H1 (cell line): Measurements from ENCODE around the gene CHD6. TPM values are rescaled to one million over a fixed set of nuclear protein-coding genes. Genes with fewer than 3 reads are reported as not detected.

Experiments
- CTCF ChIA-PET: fragments of 300-600 bp; sonication (Branson Sonifier 250); formaldehyde crosslinking; loops from one replicate; lab custom pipeline; 2021; ENCODE audit not compliant: partially characterized antibody; lab: Charles Lee
- POLR2A ChIA-PET: fragments of 300-600 bp; sonication (Branson Sonifier 250); formaldehyde crosslinking; loops from one replicate; lab custom pipeline; 2021; ENCODE audit warnings: inconsistent platforms; ENCODE audit not compliant: partially characterized antibody; lab: Charles Lee
- DNase-seq, 2 experiments: peaks; one replicate each; pipeline versions ENCODE4 v3.0.0 to v3.0.0-alpha.2; 2010 to 2022; ENCODE audit warnings: low spot score in 2 of 2, low read depth in 1 of 2, mixed read lengths in 1 of 2
- FAIRE-seq: peaks from 2 replicates; lab custom pipeline; 2011; peaks lifted over from hg19 to GRCh38; lab: Jason Lieb, UNC
- H2AFZ ChIP-seq: 2 replicates; pipeline ENCODE4 v1.8.1; 2012; ENCODE audit warnings: low read length, inconsistent platforms
- H2AK5ac ChIP-seq: 2 replicates; pipeline ENCODE4 v1.6.1; 2013; ENCODE audit warnings: low read depth, low read length
- H2BK120ac ChIP-seq: replicated peaks from 2 replicates; pipeline ENCODE3; 2013; ENCODE audit warnings: low read depth, low read length, inconsistent platforms
- H2BK12ac ChIP-seq: 2 replicates; pipeline ENCODE4 v1.6.1; 2013; ENCODE audit warnings: low read depth, low read length
- H2BK15ac ChIP-seq: 2 replicates; pipeline ENCODE4 v1.6.1; 2013; ENCODE audit warnings: low read length
- H2BK20ac ChIP-seq: 2 replicates; pipeline ENCODE4 v1.6.1; 2013; ENCODE audit warnings: low read length
- H2BK5ac ChIP-seq: 2 replicates; pipeline ENCODE4 v1.6.1; 2013; ENCODE audit warnings: low read depth, low read length
- H3K14ac ChIP-seq: 2 replicates; pipeline ENCODE4 v1.6.1; 2013; ENCODE audit warnings: inconsistent platforms; ENCODE audit not compliant: insufficient read length
- H3K18ac ChIP-seq: 2 replicates; pipeline ENCODE4 v1.6.1; 2013; ENCODE audit warnings: low read length; ENCODE audit errors: extremely low read depth
- H3K23ac ChIP-seq: 2 replicates; pipeline ENCODE4 v1.6.1; 2013; ENCODE audit warnings: inconsistent platforms; ENCODE audit not compliant: insufficient read length
- H3K23me2 ChIP-seq: 2 replicates; pipeline ENCODE4 v1.6.1; 2013; ENCODE audit warnings: low read depth, low read length
- H3K27ac ChIP-seq: 2 replicates; pipeline ENCODE4 v1.6.1; 2011; ENCODE audit warnings: low read depth, low read length, inconsistent platforms
- H3K27me3 ChIP-seq, 4 experiments: replicated peaks in 1 of 4; 1 replicate in 1 of 4; 2 replicates in 3 of 4; pipeline versions ENCODE4 v1.6.1 to v1.8.1; 2011 to 2013; ENCODE audit warnings: low read length in 3 of 4, mild to moderate bottlenecking in 3 of 4, inconsistent platforms in 2 of 4, mixed read lengths in 2 of 4, moderate library complexity in 1 of 4; ENCODE audit not compliant: control insufficient read depth in 3 of 4, insufficient read depth in 3 of 4; ENCODE audit errors: extremely low read depth in 1 of 4
- H3K36me3 ChIP-seq, 4 experiments: 2 replicates each; pipeline versions ENCODE4 v1.6.1 to v1.8.1; 2011 to 2013; ENCODE audit warnings: mild to moderate bottlenecking in 4 of 4, low read length in 3 of 4, moderate library complexity in 2 of 4, control low read depth in 1 of 4, inconsistent platforms in 1 of 4; ENCODE audit not compliant: insufficient read depth in 4 of 4, control insufficient read depth in 2 of 4
- H3K4ac ChIP-seq: replicated peaks from 2 replicates; pipeline ENCODE3; 2013; ENCODE audit warnings: low read length, low read depth, mixed read lengths, inconsistent platforms; ENCODE audit not compliant: insufficient read length
- H3K4me1 ChIP-seq, 4 experiments: replicated peaks in 1 of 4; 1 replicate in 1 of 4; 2 replicates in 3 of 4; pipeline versions ENCODE4 v1.6.1 to v1.8.1; 2011 to 2013; ENCODE audit warnings: low read length in 3 of 4, inconsistent platforms in 2 of 4, mixed read lengths in 1 of 4; ENCODE audit not compliant: insufficient read depth in 4 of 4, control insufficient read depth in 3 of 4
- H3K4me2 ChIP-seq, 2 experiments: 2 replicates each; pipeline versions ENCODE4 v1.6.1 to v1.8.1; 2011 to 2013; ENCODE audit warnings: low read depth in 2 of 2, low read length in 2 of 2, control low read depth in 1 of 2, inconsistent platforms in 1 of 2, mild to moderate bottlenecking in 1 of 2; ENCODE audit not compliant: insufficient read depth in 1 of 2
- H3K4me3 ChIP-seq, 4 experiments: fragments of 200-600, 300-600 bp in 1 of 4; sonication (generic), shearing (Covaris generic), sonication (Bioruptor Twin) in 1 of 4; 2 replicates each; pipeline versions ENCODE4 v1.5.1 to v1.8.1; 2011 to 2016; ENCODE audit warnings: low read length in 4 of 4, low read depth in 3 of 4, control low read depth in 2 of 4, inconsistent platforms in 2 of 4, mild to moderate bottlenecking in 2 of 4, mixed read lengths in 1 of 4, moderate library complexity in 1 of 4; ENCODE audit not compliant: insufficient read depth in 2 of 4; ENCODE audit errors: extremely low read depth in 1 of 4
- H3K56ac ChIP-seq: replicated peaks from 2 replicates; pipeline ENCODE3; 2013; ENCODE audit warnings: low read depth, mild to moderate bottlenecking, mixed read lengths, low read length, inconsistent platforms; ENCODE audit not compliant: insufficient read length
- H3K79me1 ChIP-seq: 2 replicates; pipeline ENCODE4 v1.6.1; 2013; ENCODE audit warnings: low read depth, low read length, control low read depth
- H3K79me2 ChIP-seq, 2 experiments: 2 replicates each; pipeline versions ENCODE4 v1.6.1 to v1.8.1; 2012 to 2013; ENCODE audit warnings: low read length in 2 of 2, mild to moderate bottlenecking in 2 of 2, inconsistent platforms in 1 of 2; ENCODE audit not compliant: insufficient read depth in 2 of 2, control insufficient read depth in 1 of 2
- H3K9ac ChIP-seq, 4 experiments: replicated peaks in 1 of 4; 1 replicate in 1 of 4; 2 replicates in 3 of 4; pipeline versions ENCODE4 v1.6.1 to v1.8.1; 2011 to 2013; ENCODE audit warnings: low read depth in 3 of 4, low read length in 3 of 4, control low read depth in 2 of 4, mild to moderate bottlenecking in 2 of 4, moderate library complexity in 2 of 4, inconsistent platforms in 1 of 4; ENCODE audit errors: extremely low read depth in 1 of 4
- H3K9me3 ChIP-seq, 2 experiments: 2 replicates each; pipeline versions ENCODE4 v1.6.1 to v1.8.1; 2012 to 2013; ENCODE audit warnings: mild to moderate bottlenecking in 2 of 2, moderate library complexity in 2 of 2, control low read depth in 1 of 2, inconsistent platforms in 1 of 2, low read depth in 1 of 2, low read length in 1 of 2, mixed read lengths in 1 of 2; ENCODE audit not compliant: insufficient read depth in 2 of 2
- H4K20me1 ChIP-seq, 2 experiments: replicated peaks in 1 of 2; 2 replicates each; pipeline versions ENCODE3 to v1.8.1; 2011 to 2013; ENCODE audit warnings: inconsistent platforms in 2 of 2, low read length in 2 of 2, mild to moderate bottlenecking in 1 of 2; ENCODE audit not compliant: insufficient read depth in 2 of 2, control insufficient read depth in 1 of 2
- H4K5ac ChIP-seq: 2 replicates; pipeline ENCODE4 v1.6.1; 2013; ENCODE audit warnings: low read length, low read depth, mixed read lengths, inconsistent platforms; ENCODE audit not compliant: insufficient read length
- H4K8ac ChIP-seq: 2 replicates; pipeline ENCODE4 v1.8.0; 2013; ENCODE audit warnings: mild to moderate bottlenecking, moderate library complexity, low read length, inconsistent platforms; ENCODE audit not compliant: insufficient read depth; ENCODE audit errors: extremely low read depth
- H4K91ac ChIP-seq: replicated peaks from 2 replicates; pipeline ENCODE3; 2013; ENCODE audit warnings: low read length, mixed read lengths, inconsistent platforms; ENCODE audit not compliant: insufficient read length
- ATF2 ChIP-seq: IDR thresholded peaks from 2 replicates; pipeline ENCODE4 v1.6.1; 2012; ENCODE audit warnings: low read length, inconsistent platforms
- BCL11A ChIP-seq, 2 experiments: IDR thresholded peaks; one replicate each; pipeline ENCODE4 v1.6.1; 2011; ENCODE audit warnings: low read depth in 2 of 2, low read length in 2 of 2, mild to moderate bottlenecking in 2 of 2
- CEBPB ChIP-seq: IDR thresholded peaks from 2 replicates; pipeline ENCODE4 v1.6.1; 2012; ENCODE audit warnings: low read depth, low read length
- CTBP2 ChIP-seq: IDR thresholded peaks from 2 replicates; pipeline ENCODE4 v1.7.0; 2011; ENCODE audit warnings: borderline replicate concordance, mild to moderate bottlenecking, moderate library complexity, mixed read lengths, low read length; ENCODE audit not compliant: insufficient read depth, insufficient read length
- GTF2F1 ChIP-seq: IDR thresholded peaks from 2 replicates; pipeline ENCODE4 v1.6.1; 2012; ENCODE audit warnings: low read depth, low read length, improper control_type of control experiment, borderline replicate concordance
- RAD21 ChIP-seq, 2 experiments: IDR thresholded peaks in 1 of 2; conservative IDR thresholded peaks in 1 of 2; 2 replicates each; pipeline ENCODE4 v1.6.1; 2011; ENCODE audit warnings: low read depth in 2 of 2, low read length in 2 of 2, improper control_type of control experiment in 1 of 2, inconsistent platforms in 1 of 2, mild to moderate bottlenecking in 1 of 2, moderate library complexity in 1 of 2
- RBBP5 ChIP-seq: IDR thresholded peaks from 2 replicates; pipeline ENCODE4 v1.7.1; 2012; ENCODE audit warnings: low read depth, mild to moderate bottlenecking, inconsistent platforms, low read length, moderate library complexity, borderline replicate concordance
- RFX5 ChIP-seq: IDR thresholded peaks from 2 replicates; pipeline ENCODE4 v1.6.1; 2011; ENCODE audit warnings: low read depth, low read length, improper control_type of control experiment, borderline replicate concordance
- SP1 ChIP-seq: IDR thresholded peaks from 2 replicates; pipeline ENCODE4 v1.6.1; 2011; ENCODE audit warnings: low read depth, low read length
- SRF ChIP-seq: IDR thresholded peaks from 2 replicates; pipeline ENCODE4 v1.6.1; 2011; ENCODE audit warnings: mild to moderate bottlenecking, low read depth, low read length, moderate library complexity
- TEAD4 ChIP-seq: IDR thresholded peaks from 2 replicates; pipeline ENCODE4 v1.6.1; 2012; ENCODE audit warnings: low read depth, low read length, inconsistent platforms, mixed read lengths
- YY1 ChIP-seq: IDR thresholded peaks from 2 replicates; pipeline ENCODE4 v1.6.1; 2011; ENCODE audit warnings: low read depth, mild to moderate bottlenecking, low read length
- WGBS, 2 experiments: shearing (Covaris generic) in 1 of 2; methylation state at CpG; one replicate each; pipeline versions ENCODE4 v1.1.6 to v1.1.7; 2013 to 2015; ENCODE audit warnings: low lambda C conversion rate in 2 of 2, mixed read lengths in 2 of 2, inconsistent platforms in 1 of 2, low coverage in 1 of 2, missing lambda C conversion rate in 1 of 2; ENCODE audit not compliant: insufficient replicate concordance in 2 of 2, insufficient coverage in 1 of 2, insufficient read length in 1 of 2; ENCODE audit errors: extremely low coverage in 1 of 2, missing lambda C conversion rate in 1 of 2; 5-methylcytosine and 5-hydroxymethylcytosine counted together
- polyA plus RNA-seq, 7 experiments: library from polyadenylated mRNA; depleted of rRNA in 3 of 7; stranded (reverse) in 5 of 7; unstranded in 2 of 7; fragments of >200 nt in 5 of 7; fragments of 200-250 nt in 2 of 7; gene quantifications; 1 replicate in 5 of 7; 2 replicates in 1 of 7; 4 replicates in 1 of 7; pipeline versions ENCODE4 v1.2.1 to v1.2.3, GENCODE V29; 2011 to 2013; ENCODE audit warnings: missing spikeins in 2 of 7, mixed read lengths in 2 of 7
- total RNA-seq: library from RNA; stranded (reverse); fragmentation: NEBNext Ultra II Directional; extraction: Animal tissue kit (Norgen Biotek cat#: 25700); gene quantifications from 2 replicates; pipeline ENCODE4 v1.2.1, GENCODE V29; 2021

The CHD6 gene
- total and polyA plus RNA-seq, 2 of the 8 experiments (the other 6 are each of a cell fraction or from before 2014, with no cell fraction given), result 11.1 to 62.9 TPM

DNA sequence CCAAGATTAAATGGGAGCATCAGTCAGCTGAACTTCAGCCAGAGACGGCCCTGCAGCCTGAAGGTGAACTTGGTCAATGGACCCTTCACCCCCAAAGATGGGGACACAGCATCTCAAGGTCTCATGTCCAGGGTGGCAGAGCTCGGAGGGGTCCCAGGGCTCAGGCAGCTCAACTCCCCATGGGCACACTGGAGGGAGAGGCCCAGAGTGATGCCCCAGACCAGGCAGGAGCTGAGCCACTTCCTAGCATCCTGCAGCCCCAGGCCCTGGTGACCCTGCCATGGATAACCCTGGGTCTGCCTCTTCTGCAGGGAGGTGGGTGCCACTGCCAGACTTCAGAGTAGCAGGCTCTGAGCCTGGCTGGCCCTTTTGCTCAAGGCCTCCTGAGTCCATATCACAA lies 224.1 kb downstream of the CHD6 start:
- Histone ChIP-seq H3K36me3 (no peaks in the 10 kb centered on the region), H4K5ac (no peak overlapping the region), H3K27ac (no peak overlapping the region), H4K91ac (no peak overlapping the region), H2AFZ (no peak overlapping the region; the same call in 1 of the 2 replicates), H3K79me2 (no peaks in the 10 kb centered on the region), H3K4me1 (peaks cover 0 to 9% (median 6%) of the 10 kb centered on the region in 4 experiments; a peak in 5 of 7 replicates), H3K56ac (no peak overlapping the region), H3K79me1 (no peaks in the 10 kb centered on the region; the same call in 1 of the 2 replicates), H2BK15ac (no peak overlapping the region), H2BK5ac (no peak overlapping the region), H3K4me3 (no peak overlapping the region), H3K4ac (no peak overlapping the region), H3K4me2 (no peak overlapping the region), H2BK120ac (no peak overlapping the region), H3K23me2 (no peaks in the 10 kb centered on the region), H2BK20ac (no peak overlapping the region), H3K9me3 (no peaks in the 10 kb centered on the region), H3K27me3 (no peaks in the 10 kb centered on the region), H4K20me1 (no peaks in the 10 kb centered on the region), H2AK5ac (no peak overlapping the region), H3K9ac (no peak overlapping the region), H4K8ac (no peak overlapping the region; the same call in 1 of the 2 replicates), H3K14ac (no peak overlapping the region), H2BK12ac (no peak overlapping the region), H3K18ac (no peak overlapping the region), H3K23ac (no peak overlapping the region)
- FAIRE-seq (no peak), DNase-seq (no peak)
- ChIA-PET CTCF (interaction anchor here (0.6 to 3.5 kb wide), 5 partner anchors 29 to 426 kb away, joined by 3 to 16 read pairs (median 4); partner anchors contain the start of gene LPIN3), POLR2A (interaction anchor here (0.8 kb wide), 1 partner anchor 26 kb away, joined by 3 read pairs; no protein-coding TSS in a partner anchor)
- WGBS, 2 experiments, result 100% methylated on average over 2 of the region's 2 CpGs; no CpG with 5 or more reads in 1 of the 2 experiments
- TF ChIP-seq RFX5 (no peak), SRF (no peak), ATF2 (no peak), SP1 (no peak), RAD21 (IDR thresholded peaks at IDR 0.05 in 1 of 2, conservative IDR thresholded peaks at IDR 0.05 in 1 of 2; ENCODE audit: low read depth in 2 of 2, low read length in 2 of 2) (no peak), RBBP5 (no peak), YY1 (no peak), BCL11A (IDR thresholded peaks at IDR 0.05; ENCODE audit: low read depth in 2 of 2, low read length in 2 of 2) (no peak), TEAD4 (no peak), CTBP2 (no peak), GTF2F1 (no peak), CEBPB (no peak)
